AG08395 (cell line): ENCODE results near the gene ERGIC1.

Experiments
- DNase-seq: peaks from one replicate; pipeline ENCODE4 v3.0.0; 2012; ENCODE audit warnings: mixed read lengths, low spot score

The ERGIC1 gene

GRCh38 chr5:172901788-172902496 lies 67.9 kb downstream of the ERGIC1 start:
- DNase-seq, result no peak

- DNase-seq, result peak; percentile 73
These were observed 68.7 kb downstream of the ERGIC1 start for GRCh38 chr5:172902497-172903472.

GRCh38 chr5:172903790-172904189 lies 69.7 kb downstream of the ERGIC1 start:
- peak; percentile 66 for DNase-seq

GRCh38 chr5:172904312-172904642 lies 70.2 kb downstream of the ERGIC1 start:
- no peak for DNase-seq

GRCh38 chr5:172904643-172905345 lies 70.7 kb downstream of the ERGIC1 start:
- peak; percentile 53 for DNase-seq

GRCh38 chr5:172905346-172906140 lies 71.5 kb downstream of the ERGIC1 start:
- no peak for DNase-seq

GRCh38 chr5:172906436-172906835 lies 72.4 kb downstream of the ERGIC1 start:
- DNase-seq, result peak; percentile 25

GRCh38 chr5:172906888-172907287 lies 72.8 kb downstream of the ERGIC1 start:
- no peak for DNase-seq

- no peak for DNase-seq
These were observed 73.6 kb downstream of the ERGIC1 start for GRCh38 chr5:172907657-172908056.

- no peak for DNase-seq
These were observed 74.6 kb downstream of the ERGIC1 start for GRCh38 chr5:172908662-172909061.

- peak; percentile 55 for DNase-seq
These were observed 76.0 kb downstream of the ERGIC1 start for GRCh38 chr5:172909931-172910502.

- peak; percentile 50 for DNase-seq
These were observed 77.0 kb downstream of the ERGIC1 start for GRCh38 chr5:172910828-172911627.

GRCh38 chr5:172911628-172911880 lies 77.5 kb downstream of the ERGIC1 start:
- no peak for DNase-seq

GRCh38 chr5:172911976-172912375 lies 77.9 kb downstream of the ERGIC1 start:
- DNase-seq, result no peak

GRCh38 chr5:172913117-172913850 lies 79.2 kb downstream of the ERGIC1 start:
- DNase-seq, result no peak

GRCh38 chr5:172915514-172915913 lies 81.5 kb downstream of the ERGIC1 start:
- no peak for DNase-seq

- DNase-seq, result no peak
These were observed 84.6 kb downstream of the ERGIC1 start for GRCh38 chr5:172918421-172919371.

- DNase-seq, result no peak
These were observed 85.7 kb downstream of the ERGIC1 start for GRCh38 chr5:172919525-172920446.
